GM21447 (cell line): ENCODE measurements around the gene BCL2L12.
"Not testable (repeated sequence)": the region's sequence is repeated elsewhere in the genome, so short reads cannot be mapped to it uniquely, and the experiment has no call there.

Source experiments
- ATAC-seq: cut with Tn5 transposase; IDR thresholded peaks from one replicate; pipeline ENCODE4 v1.9.1; 2021; ENCODE audit not compliant: unreplicated experiment

Gene BCL2L12

GRCh38 chr19:49704888-49705642, 39.3 kb downstream of the BCL2L12 start:
- ATAC-seq, result no peak

- ATAC-seq, result no peak
These were observed 40.2 kb downstream of the BCL2L12 start for GRCh38 chr19:49705919-49706318.

GRCh38 chr19:49710372-49710951, 44.7 kb downstream of the BCL2L12 start:
- ATAC-seq, result no peak

- no peak for ATAC-seq
These were observed 46.7 kb downstream of the BCL2L12 start for GRCh38 chr19:49712397-49712859.

- no peak for ATAC-seq
These were observed 47.6 kb downstream of the BCL2L12 start for GRCh38 chr19:49713236-49713845.

GRCh38 chr19:49716154-49716553, 50.4 kb downstream of the BCL2L12 start:
- ATAC-seq, result no peak

- ATAC-seq, result no peak
These were observed 52.8 kb downstream of the BCL2L12 start for GRCh38 chr19:49718511-49718910.

- ATAC-seq, result no peak
These were observed 53.3 kb downstream of the BCL2L12 start for GRCh38 chr19:49718991-49719390.

- ATAC-seq, result not testable (repeated sequence)
These were observed 53.7 kb downstream of the BCL2L12 start for GRCh38 chr19:49719420-49719819.
